NCI-H2196 treated with DMSO at 0.1 percent for 48 hours (cell line): ENCODE results near the gene MAP3K5.
"Not testable (repeated sequence)": the region's sequence is repeated elsewhere in the genome, so short reads cannot be mapped to it uniquely, and the experiment has no call there.

Source experiments
- DNase-seq: peaks from one replicate; lab custom pipeline; 2025; ENCODE audit not compliant: unreplicated experiment; lab: John Stamatoyannopoulos, UW

The MAP3K5 gene

GRCh38 chr6:136795386-136795785 is 3.1 kb upstream of the MAP3K5 start:
- DNase-seq = no peak

- no peak for DNase-seq
Measured at GRCh38 chr6:136793363-136793762, 1.1 kb upstream of the MAP3K5 start.

- DNase-seq = no peak
Measured at GRCh38 chr6:136792095-136792409, 225 bp downstream of the MAP3K5 start.

- DNase-seq = peak; percentile 29
Measured at GRCh38 chr6:136791296-136792094, 782 bp downstream of the MAP3K5 start.

GRCh38 chr6:136790411-136791295 is 1.6 kb downstream of the MAP3K5 start:
- DNase-seq = no peak

GRCh38 chr6:136789440-136789839 is 2.8 kb downstream of the MAP3K5 start:
- DNase-seq = not testable (repeated sequence)

GRCh38 chr6:136788069-136788902 is 4.0 kb downstream of the MAP3K5 start:
- DNase-seq = no peak

GRCh38 chr6:136787726-136788068 is 4.6 kb downstream of the MAP3K5 start:
- no peak for DNase-seq

- no peak for DNase-seq
Measured at GRCh38 chr6:136786658-136787057, 5.6 kb downstream of the MAP3K5 start.

GRCh38 chr6:136784910-136785746 is 7.1 kb downstream of the MAP3K5 start:
- DNase-seq = no peak

GRCh38 chr6:136784271-136784664 is 8.0 kb downstream of the MAP3K5 start:
- DNase-seq = no peak

GRCh38 chr6:136783495-136784270 is 8.6 kb downstream of the MAP3K5 start:
- DNase-seq = no peak

DNA sequence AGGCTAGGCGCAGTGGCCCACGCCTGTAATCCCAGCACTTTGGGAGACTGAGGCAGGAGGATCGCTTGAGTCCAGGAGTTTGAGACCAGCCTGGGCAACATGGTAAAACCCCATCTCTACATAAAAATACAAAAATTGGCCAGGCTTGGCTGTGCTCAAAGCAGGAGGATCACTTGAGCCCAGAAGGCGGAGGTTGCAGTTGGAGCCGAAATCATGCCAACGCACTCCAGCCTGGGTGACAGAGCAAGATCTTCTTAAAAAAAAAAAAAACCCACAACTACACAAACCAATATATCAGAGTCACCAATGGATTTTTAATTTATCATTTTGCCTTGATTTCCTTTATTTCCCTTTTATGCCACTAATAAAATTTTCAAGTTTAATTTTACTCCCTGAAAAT is 9.3 kb downstream of the MAP3K5 start:
- no peak for DNase-seq

DNA sequence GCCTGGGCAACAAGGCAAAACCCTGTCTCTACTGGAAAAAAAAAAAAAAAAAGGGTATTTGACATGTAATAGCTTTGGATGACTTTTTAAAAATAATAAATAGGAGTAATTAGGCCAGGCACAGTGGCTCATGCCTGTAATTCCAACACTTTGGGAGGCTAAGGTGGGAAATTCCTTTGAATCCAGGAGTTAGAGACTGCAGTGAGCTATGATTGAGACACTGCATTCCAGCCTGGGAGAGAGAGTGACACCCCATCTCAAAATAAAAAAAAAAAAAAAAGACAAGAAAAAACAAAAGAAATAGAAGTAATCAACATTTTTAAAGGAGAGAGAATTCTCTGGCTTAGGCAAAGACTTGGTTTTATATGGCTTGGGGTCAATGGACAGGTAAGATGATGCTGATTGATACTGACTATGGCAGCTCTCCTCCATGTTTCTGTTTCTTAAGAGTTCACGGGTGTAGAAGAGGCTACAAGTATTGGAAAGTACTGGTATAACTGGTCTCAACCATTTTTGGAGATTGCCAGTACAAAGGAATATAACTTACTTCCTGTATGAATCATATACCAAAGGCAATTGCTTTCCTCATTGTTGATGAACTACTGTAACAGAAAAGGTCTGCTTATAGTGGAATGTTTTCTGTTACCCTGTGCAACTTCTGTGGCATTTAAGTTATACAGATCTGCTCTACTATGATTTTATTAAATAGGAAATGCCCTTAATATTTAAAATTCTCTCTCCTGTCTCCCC is 10.1 kb downstream of the MAP3K5 start:
- DNase-seq = no peak

GRCh38 chr6:136780972-136781371 is 11.3 kb downstream of the MAP3K5 start:
- DNase-seq = no peak

- no peak for DNase-seq
Measured at GRCh38 chr6:136779682-136780081, 12.6 kb downstream of the MAP3K5 start.

GRCh38 chr6:136777651-136778050 is 14.6 kb downstream of the MAP3K5 start:
- no peak for DNase-seq

- DNase-seq = no peak
Measured at GRCh38 chr6:136775548-136775947, 16.7 kb downstream of the MAP3K5 start.

DNA sequence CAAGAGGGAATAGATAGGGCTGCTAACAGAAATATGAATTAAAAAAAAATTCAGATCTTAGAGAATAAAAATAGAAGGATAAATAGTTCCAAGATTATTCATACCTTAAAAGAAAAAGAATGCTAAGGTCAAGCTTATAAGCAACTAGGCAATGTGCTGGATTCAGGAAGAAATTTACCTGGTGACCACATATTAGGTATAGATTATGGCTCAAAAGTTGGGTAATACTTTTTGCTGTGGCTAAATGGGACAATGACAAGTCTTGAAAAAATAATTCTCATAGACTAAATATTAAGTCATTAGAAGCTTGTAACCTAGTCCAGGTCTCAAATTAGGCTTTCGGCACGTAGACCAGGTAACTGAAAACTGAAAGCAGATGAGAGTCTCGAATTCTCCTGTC is 17.2 kb downstream of the MAP3K5 start:
- no peak for DNase-seq
